Measurements from ENCODE around the gene GATC.

- TF ChIP-seq POLR2A (IDR thresholded peaks at IDR 0.05; ENCODE audit: low read depth, low read length) (no peak), POLR2AphosphoS5 (IDR thresholded peaks at IDR 0.05; ENCODE audit: low read depth, low read length) (no peak), TAF1 (IDR thresholded peaks at IDR 0.05; ENCODE audit: low read depth, low read length) (no peak), PAX5 (IDR thresholded peaks at IDR 0.05; ENCODE audit: insufficient read depth, low read length, severe bottlenecking) (no peak), POU2F2 (IDR thresholded peaks at IDR 0.05; ENCODE audit: low read depth, low read length) (no peak)
Measured at GRCh38 chr12:120489018-120489417, 42.8 kb downstream of the GATC start.

All from GM12891 (cell line).